GM11168 (cell line): ENCODE results near the gene TAL1.

Source experiments
- in situ Hi-C: fragments of 300-500 bp; cut with MboI; formaldehyde crosslinking; loops from one replicate; pipeline ENCODE4 v1.12.0; 2022; ENCODE audit warnings: low sequenced_read_pairs; ENCODE audit not compliant: unreplicated experiment

TAL1 gene

GRCh38 chr1:47179017-47179987 is 52.7 kb downstream of the TAL1 start:
- in situ Hi-C loops = loop anchor here (25.0 kb wide), 2 partner anchors 233 to 533 kb away; partner anchors contain the start of gene FOXE3

- in situ Hi-C loops = loop anchor here (25.0 kb wide), 2 partner anchors 234 to 534 kb away; partner anchors contain the start of gene FOXE3
Observed at GRCh38 chr1:47178654-47179016, 53.4 kb downstream of the TAL1 start.

- in situ Hi-C loops = loop anchor here (25.0 kb wide), 2 partner anchors 234 to 534 kb away; partner anchors contain the start of gene FOXE3
Observed at GRCh38 chr1:47178020-47178419, 54.0 kb downstream of the TAL1 start.

GRCh38 chr1:47175227-47175934 is 56.6 kb downstream of the TAL1 start:
- in situ Hi-C loops = loop anchor here (25.0 kb wide), 2 partner anchors 237 to 537 kb away; partner anchors contain the start of gene FOXE3

- in situ Hi-C loops = loop anchor here (25.0 kb wide), 2 partner anchors 238 to 538 kb away; partner anchors contain the start of gene FOXE3
Observed at GRCh38 chr1:47174656-47175020, 57.4 kb downstream of the TAL1 start.

- in situ Hi-C loops = no loop called here
Observed at GRCh38 chr1:47172782-47173181, 59.2 kb downstream of the TAL1 start.
